Stimulated activated CD4-positive, alpha-beta T cell treated with anti-CD3 and anti-CD28 coated beads, Interleukin-2, amount 100 ng/mL, for 4 hours (primary cell): Measurements from ENCODE around the gene LMF1.

Experiments used
- DNase-seq: peaks from one replicate; pipeline ENCODE4 v3.0.0-alpha.2; 2020; ENCODE audit warnings: low read depth

LMF1 gene

GRCh38 chr16:929227-930073 is 41.3 kb downstream of the LMF1 start:
- DNase-seq: no peak

DNA sequence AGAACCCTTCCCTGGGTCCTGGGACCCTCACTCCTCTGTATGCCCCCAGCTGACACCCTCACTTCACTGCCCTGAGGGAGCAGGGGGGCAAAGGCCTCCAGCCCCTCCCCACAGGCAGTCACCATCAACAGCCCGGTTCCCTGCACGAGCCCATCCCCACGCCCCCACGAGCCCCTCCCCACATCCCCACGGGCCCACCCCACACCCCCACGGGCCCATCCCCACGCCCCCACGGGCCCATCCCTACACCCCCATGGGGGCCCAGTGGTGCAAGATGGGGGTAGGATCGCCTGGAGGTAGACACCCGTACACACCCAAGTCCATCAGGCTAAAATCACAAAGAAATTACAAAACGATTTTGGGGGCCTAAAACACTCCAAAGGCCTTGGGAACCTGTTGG is 42.3 kb downstream of the LMF1 start:
- no peak for DNase-seq

DNA sequence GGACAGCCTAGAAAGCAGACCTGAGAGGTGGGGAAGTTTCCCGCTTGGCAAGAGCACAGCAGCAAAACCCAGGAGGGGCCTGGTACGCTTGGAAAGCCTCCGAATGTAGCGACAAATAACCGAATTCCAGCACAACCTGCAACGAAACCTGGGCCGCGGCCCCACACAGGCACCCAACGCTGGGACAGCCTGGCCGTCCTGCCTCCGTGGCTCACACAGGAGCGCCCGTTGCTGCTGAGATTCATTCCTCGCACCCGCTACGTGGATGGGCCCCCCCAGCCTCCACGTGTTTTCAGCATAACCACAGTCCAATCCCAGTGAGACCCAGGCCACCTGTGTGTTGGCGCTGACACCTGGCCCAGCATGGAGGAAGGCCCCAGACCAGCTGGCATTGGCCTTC is 42.9 kb downstream of the LMF1 start:
- no peak for DNase-seq

DNA sequence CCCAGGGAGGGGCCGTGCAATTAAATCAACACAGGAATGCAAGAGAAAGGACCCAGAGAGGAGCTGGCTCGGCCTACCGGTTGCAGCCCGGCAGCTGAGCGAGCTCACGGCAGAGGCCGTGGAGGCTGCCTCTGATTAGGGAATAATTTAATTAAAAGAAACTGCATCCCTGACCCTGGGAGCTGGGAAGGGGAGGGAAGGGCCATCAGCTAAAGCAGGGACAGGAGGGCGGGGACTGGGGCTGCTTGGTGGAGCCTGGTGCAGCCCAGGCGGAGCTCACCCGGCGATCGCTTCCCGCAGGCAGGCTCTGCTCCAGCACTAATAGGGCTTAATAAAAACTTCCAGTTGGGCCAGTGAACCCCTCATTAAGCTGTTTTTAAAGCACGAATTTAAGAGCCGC is 43.4 kb downstream of the LMF1 start:
- DNase-seq: no peak

GRCh38 chr16:926715-927114 is 44.1 kb downstream of the LMF1 start:
- no peak for DNase-seq

GRCh38 chr16:924806-925205 is 46.0 kb downstream of the LMF1 start:
- DNase-seq: no peak

GRCh38 chr16:924063-924462 is 46.7 kb downstream of the LMF1 start:
- DNase-seq: no peak

DNA sequence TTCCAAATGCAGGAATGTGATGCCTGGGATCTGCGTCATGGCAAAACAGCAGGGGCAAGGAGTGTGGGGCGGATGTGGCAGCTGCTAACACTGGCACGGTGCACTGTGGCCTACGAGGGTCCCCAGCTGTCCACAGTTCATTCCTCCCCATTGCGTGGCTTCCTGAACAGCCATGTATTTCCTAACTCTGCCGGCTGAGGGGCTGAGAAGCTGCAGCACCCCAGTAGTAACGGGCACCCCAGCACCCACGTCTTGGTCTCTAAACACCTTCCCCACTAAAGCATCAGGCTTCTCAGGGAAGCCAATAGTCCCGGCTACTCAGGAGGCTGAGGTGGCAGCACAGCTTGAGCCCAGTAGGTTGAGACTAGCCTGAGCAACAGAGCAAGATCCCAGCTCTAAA is 47.6 kb downstream of the LMF1 start:
- DNase-seq: no peak

DNA sequence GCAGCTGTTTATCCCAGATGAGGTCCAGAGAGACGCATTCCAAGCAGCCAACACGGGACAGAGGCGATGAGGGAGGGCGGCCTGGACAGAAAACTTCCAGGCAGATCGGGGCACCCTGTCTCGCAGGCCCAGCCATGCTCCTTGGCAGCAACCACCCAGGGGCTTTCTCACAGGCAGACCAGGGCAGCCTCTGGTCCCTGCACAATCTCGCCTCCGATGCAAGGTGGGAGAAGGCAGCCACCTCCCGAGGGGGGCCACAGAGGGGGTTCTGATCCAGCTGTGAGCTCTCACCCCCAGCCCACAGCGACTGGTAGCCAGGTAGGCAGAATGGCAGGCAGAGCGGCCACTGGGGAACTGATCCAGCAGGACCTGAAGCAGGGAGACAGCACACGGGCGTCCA is 48.7 kb downstream of the LMF1 start:
- no peak for DNase-seq

GRCh38 chr16:921321-921905 is 49.4 kb downstream of the LMF1 start:
- DNase-seq: no peak

GRCh38 chr16:920717-921116 is 50.1 kb downstream of the LMF1 start:
- DNase-seq: no peak

- DNase-seq: no peak
These were observed 50.6 kb downstream of the LMF1 start for GRCh38 chr16:920051-920681.

DNA sequence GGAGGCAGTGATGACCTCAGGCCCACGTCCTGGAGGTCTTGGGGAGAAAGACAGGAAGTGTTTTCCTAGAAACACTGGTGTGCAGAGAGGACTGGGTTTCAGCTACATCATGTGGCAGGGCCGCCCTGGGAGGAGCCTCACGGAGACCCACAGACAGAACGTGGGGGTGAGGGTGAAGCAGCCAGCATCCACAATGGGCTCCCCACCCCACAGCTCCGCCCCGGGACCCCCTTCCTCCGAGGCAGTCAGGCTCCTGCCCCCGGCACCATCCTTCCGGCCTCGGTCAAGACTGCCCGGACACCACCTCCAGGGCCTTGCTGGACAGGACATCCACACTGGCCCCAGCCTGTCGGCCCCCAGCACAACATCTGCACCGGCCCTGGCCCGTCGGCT is 51.1 kb downstream of the LMF1 start:
- DNase-seq: no peak

- no peak for DNase-seq
These were observed 51.8 kb downstream of the LMF1 start for GRCh38 chr16:918741-919657.

- DNase-seq: no peak
These were observed 52.7 kb downstream of the LMF1 start for GRCh38 chr16:918068-918467.

- DNase-seq: no peak
These were observed 53.2 kb downstream of the LMF1 start for GRCh38 chr16:917591-918061.

- DNase-seq: no peak
These were observed 54.6 kb downstream of the LMF1 start for GRCh38 chr16:916035-916799.

DNA sequence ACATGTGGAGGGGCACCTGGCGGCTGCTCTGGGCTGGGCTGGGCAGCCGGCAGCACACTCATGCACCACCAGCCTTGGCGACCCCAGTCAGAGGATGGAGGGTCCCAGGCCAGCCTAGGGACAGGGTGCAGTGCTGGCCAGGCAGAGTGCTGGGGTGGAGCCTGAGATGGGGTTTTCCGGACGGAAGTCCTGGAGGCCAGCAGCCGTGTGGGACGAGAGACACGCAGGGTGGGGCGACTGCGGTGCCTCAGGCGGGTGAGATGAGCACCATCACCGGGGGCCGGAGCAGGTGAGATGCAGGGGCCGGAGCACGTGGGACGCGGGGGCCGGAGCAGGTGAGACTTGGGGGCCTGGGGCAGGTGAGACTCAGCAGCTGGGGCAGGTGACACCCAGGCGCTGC is 55.2 kb downstream of the LMF1 start:
- DNase-seq: no peak

DNA sequence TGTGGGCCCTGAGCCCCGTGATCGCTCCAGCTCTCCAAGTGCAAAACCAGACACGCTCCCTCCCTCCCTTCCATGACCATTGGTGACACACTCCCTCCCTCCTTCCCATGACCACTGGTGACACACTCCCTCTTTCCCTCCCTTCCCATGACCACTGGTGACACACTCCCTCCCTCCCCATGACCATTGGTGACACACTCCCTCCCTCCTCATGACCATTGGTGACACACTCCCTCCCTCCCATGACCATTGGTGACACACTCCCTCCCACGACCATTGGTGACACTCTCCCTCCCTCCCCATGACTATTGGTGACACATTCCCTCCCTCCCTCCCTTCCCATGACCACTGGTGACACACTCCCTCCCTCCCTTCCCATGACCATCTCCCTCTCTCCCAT is 56.3 kb downstream of the LMF1 start:
- DNase-seq: no peak

DNA sequence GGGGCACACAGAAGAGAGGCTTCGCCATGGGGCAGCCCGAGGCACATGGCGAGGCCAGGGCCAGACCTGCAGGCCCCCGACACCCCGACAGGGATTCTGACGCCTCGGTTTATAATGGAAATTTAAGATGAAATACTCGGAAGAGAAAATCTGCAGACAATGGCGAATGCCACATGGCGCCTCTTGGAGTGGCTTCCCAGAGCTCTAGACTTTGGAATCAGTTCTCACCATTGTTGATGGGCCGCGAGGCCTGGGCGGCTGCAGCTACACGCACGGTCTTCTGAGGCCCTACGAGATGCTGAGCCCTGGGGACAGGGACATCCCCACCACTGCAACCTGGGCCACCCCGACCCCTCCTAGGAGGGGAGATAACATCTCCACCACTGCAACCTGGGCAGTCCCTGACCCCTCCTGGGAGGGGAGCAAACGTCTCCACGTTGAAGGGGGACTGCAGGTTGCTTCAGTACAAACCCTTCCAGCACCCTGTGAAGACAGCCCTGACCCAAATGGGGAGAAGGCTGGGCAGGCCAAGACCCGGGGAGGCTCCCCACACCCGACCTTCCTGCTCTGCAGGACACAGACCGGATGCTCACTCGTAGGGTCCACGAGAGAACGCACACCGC is 56.9 kb downstream of the LMF1 start:
- DNase-seq: no peak
